ENCODE measurements around the gene PXDN.

GRCh38 chr2:1680222-1681016, 63.9 kb downstream of the PXDN start:
- no peak for TF ChIP-seq GATA2 (IDR thresholded peaks at IDR 0.05; ENCODE audit: low read depth, low read length)
- TF ChIP-seq GATA3 (IDR thresholded peaks at IDR 0.05; ENCODE audit: low read depth, low read length): no peak
